ENCODE data around the gene NAGS.
"Not testable (repeated sequence)": the region's sequence is repeated elsewhere in the genome, so short reads cannot be mapped to it uniquely, and the experiment has no call there.

Gene NAGS

GRCh38 chr17:44038604-44039011, 34.2 kb downstream of the NAGS start:
- TF ChIP-seq EZH2 (IDR thresholded peaks at IDR 0.05) (no peak), POLR2AphosphoS5 (IDR thresholded peaks at IDR 0.05; ENCODE audit: borderline replicate concordance, low read depth, low read length) (no peak), FOXP2 (optimal IDR thresholded peaks at IDR 0.05; ENCODE audit: control extremely low read depth, extremely low read length, insufficient read depth) (no peak)
- no peak overlapping the region for H3K4me3 ChIP-seq
- peaks cover 44% of the 10 kb centered on the region for H3K36me3 ChIP-seq (ENCODE audit: insufficient read depth, low read length)
- H3K9me3 ChIP-seq (ENCODE audit: low read depth, low read length): no peaks in the 10 kb centered on the region
- H3K9ac ChIP-seq (ENCODE audit: insufficient read length): no peak overlapping the region
- DNase-seq (ENCODE audit: low read depth, low spot score): no peak
- H3K27ac ChIP-seq: no peak overlapping the region

- no peaks in the 10 kb centered on the region for H3K9me3 ChIP-seq (ENCODE audit: low read depth, low read length)
- peaks cover 36% of the 10 kb centered on the region for H3K36me3 ChIP-seq (ENCODE audit: insufficient read depth, low read length)
- H3K27ac ChIP-seq: no peak overlapping the region
- H3K4me3 ChIP-seq: no peak overlapping the region
- DNase-seq (ENCODE audit: low read depth, low spot score): no peak
- no peak overlapping the region for H3K9ac ChIP-seq (ENCODE audit: insufficient read length)
- TF ChIP-seq EZH2 (IDR thresholded peaks at IDR 0.05) (no peak), FOXP2 (optimal IDR thresholded peaks at IDR 0.05; ENCODE audit: control extremely low read depth, extremely low read length, insufficient read depth) (no peak), POLR2AphosphoS5 (IDR thresholded peaks at IDR 0.05; ENCODE audit: borderline replicate concordance, low read depth, low read length) (no peak)
Measured at GRCh38 chr17:44039829-44040635, 35.6 kb downstream of the NAGS start.

- H3K9me3 ChIP-seq (ENCODE audit: low read depth, low read length): no peaks in the 10 kb centered on the region
- TF ChIP-seq FOXP2 (optimal IDR thresholded peaks at IDR 0.05; ENCODE audit: control extremely low read depth, extremely low read length, insufficient read depth) (no peak), EZH2 (IDR thresholded peaks at IDR 0.05) (no peak), POLR2AphosphoS5 (IDR thresholded peaks at IDR 0.05; ENCODE audit: borderline replicate concordance, low read depth, low read length) (no peak)
- no peak overlapping the region for H3K9ac ChIP-seq (ENCODE audit: insufficient read length)
- H3K36me3 ChIP-seq (ENCODE audit: insufficient read depth, low read length): peaks cover 27% of the 10 kb centered on the region
- H3K4me3 ChIP-seq: no peak overlapping the region
- DNase-seq (ENCODE audit: low read depth, low spot score): no peak
- peak overlapping the region; percentile 27; the same call in 1 of the 2 replicates for H3K27ac ChIP-seq
Measured at GRCh38 chr17:44043272-44043696, 38.9 kb downstream of the NAGS start.

GRCh38 chr17:44044071-44044470, 39.6 kb downstream of the NAGS start:
- no peak overlapping the region for H3K4me3 ChIP-seq
- no peak for DNase-seq (ENCODE audit: low read depth, low spot score)
- TF ChIP-seq POLR2AphosphoS5 (IDR thresholded peaks at IDR 0.05; ENCODE audit: borderline replicate concordance, low read depth, low read length) (no peak), EZH2 (IDR thresholded peaks at IDR 0.05) (no peak), FOXP2 (optimal IDR thresholded peaks at IDR 0.05; ENCODE audit: control extremely low read depth, extremely low read length, insufficient read depth) (no peak)
- peak overlapping the region; percentile 65 for H3K27ac ChIP-seq
- no peak overlapping the region for H3K9ac ChIP-seq (ENCODE audit: insufficient read length)
- no peaks in the 10 kb centered on the region for H3K9me3 ChIP-seq (ENCODE audit: low read depth, low read length)
- H3K36me3 ChIP-seq (ENCODE audit: insufficient read depth, low read length): peaks cover 30% of the 10 kb centered on the region

GRCh38 chr17:44045486-44045885, 41.1 kb downstream of the NAGS start:
- Histone ChIP-seq H3K27ac (no peak overlapping the region), H3K36me3 (ENCODE audit: insufficient read depth, low read length) (peaks cover 34% of the 10 kb centered on the region), H3K4me3 (no peak overlapping the region), H3K9ac (ENCODE audit: insufficient read length) (no peak overlapping the region), H3K9me3 (ENCODE audit: low read depth, low read length) (no peaks in the 10 kb centered on the region)
- DNase-seq (ENCODE audit: low read depth, low spot score): no peak
- TF ChIP-seq FOXP2 (optimal IDR thresholded peaks at IDR 0.05; ENCODE audit: control extremely low read depth, extremely low read length, insufficient read depth) (no peak), EZH2 (IDR thresholded peaks at IDR 0.05) (no peak), POLR2AphosphoS5 (IDR thresholded peaks at IDR 0.05; ENCODE audit: borderline replicate concordance, low read depth, low read length) (no peak)

GRCh38 chr17:44046893-44047292, 42.5 kb downstream of the NAGS start:
- H3K9ac ChIP-seq (ENCODE audit: insufficient read length); H3K27ac ChIP-seq; DNase-seq (ENCODE audit: low read depth, low spot score); H3K4me3 ChIP-seq; H3K9me3 ChIP-seq (ENCODE audit: low read depth, low read length): not testable (repeated sequence)
- H3K36me3 ChIP-seq (ENCODE audit: insufficient read depth, low read length): peaks cover 48% of the 10 kb centered on the region

- no peak overlapping the region for H3K4me3 ChIP-seq
- no peak overlapping the region for H3K27ac ChIP-seq
- DNase-seq (ENCODE audit: low read depth, low spot score): no peak
- TF ChIP-seq FOXP2 (optimal IDR thresholded peaks at IDR 0.05; ENCODE audit: control extremely low read depth, extremely low read length, insufficient read depth): no peak
- no peak for TF ChIP-seq EZH2 (IDR thresholded peaks at IDR 0.05)
- no peak for TF ChIP-seq POLR2AphosphoS5 (IDR thresholded peaks at IDR 0.05; ENCODE audit: borderline replicate concordance, low read depth, low read length)
- no peak overlapping the region for H3K9ac ChIP-seq (ENCODE audit: insufficient read length)
- H3K9me3 ChIP-seq (ENCODE audit: low read depth, low read length): no peaks in the 10 kb centered on the region
- peaks cover 71% of the 10 kb centered on the region for H3K36me3 ChIP-seq (ENCODE audit: insufficient read depth, low read length)
Measured at GRCh38 chr17:44049294-44050060, 45.1 kb downstream of the NAGS start.

- no peak for DNase-seq (ENCODE audit: low read depth, low spot score)
- Histone ChIP-seq H3K27ac (peak overlapping the region; percentile 19), H3K4me3 (no peak overlapping the region), H3K9me3 (ENCODE audit: low read depth, low read length) (no peaks in the 10 kb centered on the region), H3K9ac (ENCODE audit: insufficient read length) (no peak overlapping the region), H3K36me3 (ENCODE audit: insufficient read depth, low read length) (peaks cover 77% of the 10 kb centered on the region)
- TF ChIP-seq FOXP2 (optimal IDR thresholded peaks at IDR 0.05; ENCODE audit: control extremely low read depth, extremely low read length, insufficient read depth) (no peak), EZH2 (IDR thresholded peaks at IDR 0.05) (no peak), POLR2AphosphoS5 (IDR thresholded peaks at IDR 0.05; ENCODE audit: borderline replicate concordance, low read depth, low read length) (no peak)
Measured at GRCh38 chr17:44053125-44053872, 48.9 kb downstream of the NAGS start.

Data from SK-N-MC (cell line).